ENCODE data around the gene DSC2.

- TF ChIP-seq EZH2 (IDR thresholded peaks at IDR 0.05; ENCODE audit: insufficient read depth, poor library complexity, severe bottlenecking) (no peak), EZH2phosphoT487 (IDR thresholded peaks at IDR 0.05; ENCODE audit: insufficient read depth, low read depth) (no peak)
Observed at GRCh38 chr18:31046916-31047315, 55.3 kb downstream of the DSC2 start.

Measured in GM23248 (cell line).